HCT116 (cell line): ENCODE data around the gene ACAP2.

Source experiments
- ATF3 ChIP-seq: IDR thresholded peaks from 2 replicates; pipeline ENCODE4 v1.6.1; 2012
- CEBPB ChIP-seq: IDR thresholded peaks from 2 replicates; pipeline ENCODE4 v1.6.1; 2012; ENCODE audit warnings: low read depth
- CTCF ChIP-seq, 3 experiments: fragments of 200-600 bp in 1 of 3; sonication (generic) in 1 of 3; IDR thresholded peaks in 2 of 3; conservative IDR thresholded peaks in 1 of 3; 2 replicates each; pipeline ENCODE4 v1.5.1; 2012 to 2017; ENCODE audit warnings: low read depth in 2 of 3, low read length in 2 of 3, antibody characterized with exemption in 1 of 3, borderline replicate concordance in 1 of 3, control low read depth in 1 of 3, mild to moderate bottlenecking in 1 of 3, mixed read lengths in 1 of 3, mixed run types in 1 of 3, moderate library complexity in 1 of 3; ENCODE audit not compliant: insufficient read depth in 1 of 3
- EZH2phosphoT487 ChIP-seq: fragments of 200-600 bp; IDR thresholded peaks from 2 replicates; pipeline ENCODE4 v1.6.1; 2018; ENCODE audit warnings: antibody characterized with exemption, borderline replicate concordance
- FOSL1 ChIP-seq: IDR thresholded peaks from 2 replicates; pipeline ENCODE4 v1.6.1; 2012; ENCODE audit warnings: low read depth
- JUND ChIP-seq: IDR thresholded peaks from 2 replicates; pipeline ENCODE4 v1.6.1; 2012
- POLR2A ChIP-seq: IDR thresholded peaks from 2 replicates; pipeline ENCODE4 v1.7.0; 2011; ENCODE audit warnings: borderline replicate concordance; ENCODE audit not compliant: insufficient read depth, insufficient read length; ENCODE audit errors: extremely low read depth
- POLR2AphosphoS5 ChIP-seq: IDR thresholded peaks from 2 replicates; pipeline ENCODE4 v1.6.1; 2011; ENCODE audit warnings: mild to moderate bottlenecking, low read depth, low read length, moderate library complexity
- RAD21 ChIP-seq: IDR thresholded peaks from 2 replicates; pipeline ENCODE4 v1.6.1; 2012; ENCODE audit warnings: low read depth, mild to moderate bottlenecking
- REST ChIP-seq: IDR thresholded peaks from 2 replicates; pipeline ENCODE4 v1.6.1; 2012; ENCODE audit warnings: low read depth
- SIN3A ChIP-seq: IDR thresholded peaks from 2 replicates; pipeline ENCODE4 v1.6.1; 2012; ENCODE audit warnings: low read depth
- TCF7L2 ChIP-seq: IDR thresholded peaks from 2 replicates; pipeline ENCODE4 v1.7.0; 2011; ENCODE audit warnings: borderline replicate concordance, inconsistent platforms; ENCODE audit not compliant: insufficient read depth, insufficient read length; ENCODE audit errors: extremely low read depth
- ZFX ChIP-seq: fragments of 450-650 bp; IDR thresholded peaks from 2 replicates; pipeline ENCODE4 v1.6.1; 2017

- TF ChIP-seq CEBPB (no peak), RAD21 (no peak), JUND (no peak), CTCF (IDR thresholded peaks at IDR 0.05 in 2 of 3, conservative IDR thresholded peaks at IDR 0.05 in 1 of 3; ENCODE audit: borderline replicate concordance in 1 of 3, insufficient read depth in 1 of 3, low read depth in 2 of 3, low read length in 2 of 3) (no peak), REST (no peak), SIN3A (no peak), POLR2A (no peak), FOSL1 (no peak), POLR2AphosphoS5 (no peak), TCF7L2 (no peak), ATF3 (no peak), ZFX (no peak), EZH2phosphoT487 (no peak)
These were observed 32.3 kb downstream of the ACAP2 start for GRCh38 chr3:195410546-195410945.
